ENCODE data around the gene LDHA. TPM values are rescaled to one million over a fixed set of nuclear protein-coding genes. Genes with fewer than 3 reads are reported as not detected.

The LDHA gene
- polyA plus RNA-seq (2013, experiment 1 of 4): 493 TPM
- 385 TPM for polyA plus RNA-seq (2013, experiment 2 of 4)
- 323 TPM for polyA plus RNA-seq (2013, experiment 3 of 4)
- 302 TPM for polyA plus RNA-seq (2013, experiment 4 of 4)

GRCh38 chr11:18394275-18394927 is at the start of gene LDHA:
LDHA (plus strand) TSS chr11:18394563; CDS start chr11:18396843, 2,280 bp downstream.
- peak within 1 kb of the TSS; percentile 74 for H3K4me3 ChIP-seq (ENCODE audit: insufficient read depth, low read depth, low read length)
- peaks cover 3% of the 10 kb centered on the region for H3K27me3 ChIP-seq (ENCODE audit: control insufficient read depth, insufficient read depth, low read length, poor library complexity, severe bottlenecking)
- no peaks in the 10 kb centered on the region for H3K9me3 ChIP-seq (ENCODE audit: control insufficient read depth, low read length)
- H3K27ac ChIP-seq (ENCODE audit: insufficient read depth, low read depth, low read length, poor library complexity, severe bottlenecking): peak within 1 kb of the TSS; percentile 88
- WGBS, 2 experiments: 2 to 4% methylated on average over 60 of the region's 60 CpGs
- peaks cover 8% of the 10 kb centered on the region for H3K36me3 ChIP-seq (ENCODE audit: control insufficient read depth, insufficient read depth, low read length)
- no peaks in the 10 kb centered on the region for H3K4me1 ChIP-seq (ENCODE audit: control insufficient read depth, insufficient read depth, low read length)

GRCh38 chr11:18347471-18348125 is 46.8 kb upstream of the LDHA start:
- Histone ChIP-seq H3K36me3 (ENCODE audit: control insufficient read depth, insufficient read depth, low read length) (peaks cover 7% of the 10 kb centered on the region), H3K27me3 (ENCODE audit: control insufficient read depth, insufficient read depth, low read length, poor library complexity, severe bottlenecking) (no peaks in the 10 kb centered on the region), H3K27ac (ENCODE audit: insufficient read depth, low read depth, low read length, poor library complexity, severe bottlenecking) (no peak overlapping the region), H3K4me3 (ENCODE audit: insufficient read depth, low read depth, low read length) (no peak overlapping the region), H3K9me3 (ENCODE audit: control insufficient read depth, low read length) (no peaks in the 10 kb centered on the region), H3K4me1 (ENCODE audit: control insufficient read depth, insufficient read depth, low read length) (no peaks in the 10 kb centered on the region)
- 93 to 95% methylated on average over 5 of the region's 5 CpGs for WGBS, 2 experiments

GRCh38 chr11:18352581-18352980 is 41.8 kb upstream of the LDHA start:
- Histone ChIP-seq H3K4me1 (ENCODE audit: control insufficient read depth, insufficient read depth, low read length) (no peaks in the 10 kb centered on the region), H3K4me3 (ENCODE audit: insufficient read depth, low read depth, low read length) (no peak overlapping the region), H3K36me3 (ENCODE audit: control insufficient read depth, insufficient read depth, low read length) (peaks cover 7% of the 10 kb centered on the region), H3K27me3 (ENCODE audit: control insufficient read depth, insufficient read depth, low read length, poor library complexity, severe bottlenecking) (no peaks in the 10 kb centered on the region), H3K27ac (ENCODE audit: insufficient read depth, low read depth, low read length, poor library complexity, severe bottlenecking) (no peak overlapping the region), H3K9me3 (ENCODE audit: control insufficient read depth, low read length) (no peaks in the 10 kb centered on the region)
- WGBS, 2 experiments: 89 to 93% methylated on average over 3 of the region's 3 CpGs

GRCh38 chr11:18358646-18359045 is 35.7 kb upstream of the LDHA start:
- H3K36me3 ChIP-seq (ENCODE audit: control insufficient read depth, insufficient read depth, low read length): peaks cover 13% of the 10 kb centered on the region
- H3K4me1 ChIP-seq (ENCODE audit: control insufficient read depth, insufficient read depth, low read length): no peaks in the 10 kb centered on the region
- no peaks in the 10 kb centered on the region for H3K27me3 ChIP-seq (ENCODE audit: control insufficient read depth, insufficient read depth, low read length, poor library complexity, severe bottlenecking)
- no peaks in the 10 kb centered on the region for H3K9me3 ChIP-seq (ENCODE audit: control insufficient read depth, low read length)
- 94 to 98% methylated on average over 3 of the region's 4 CpGs for WGBS, 2 experiments
- H3K4me3 ChIP-seq (ENCODE audit: insufficient read depth, low read depth, low read length): no peak overlapping the region
- no peak overlapping the region for H3K27ac ChIP-seq (ENCODE audit: insufficient read depth, low read depth, low read length, poor library complexity, severe bottlenecking)

GRCh38 chr11:18361154-18361553 is 33.2 kb upstream of the LDHA start:
- H3K27ac ChIP-seq (ENCODE audit: insufficient read depth, low read depth, low read length, poor library complexity, severe bottlenecking): no peak overlapping the region
- H3K4me3 ChIP-seq (ENCODE audit: insufficient read depth, low read depth, low read length): no peak overlapping the region
- no peaks in the 10 kb centered on the region for H3K9me3 ChIP-seq (ENCODE audit: control insufficient read depth, low read length)
- 90 to 93% methylated on average over 5 of the region's 5 CpGs for WGBS, 2 experiments
- H3K4me1 ChIP-seq (ENCODE audit: control insufficient read depth, insufficient read depth, low read length): no peaks in the 10 kb centered on the region
- H3K36me3 ChIP-seq (ENCODE audit: control insufficient read depth, insufficient read depth, low read length): peaks cover 33% of the 10 kb centered on the region
- H3K27me3 ChIP-seq (ENCODE audit: control insufficient read depth, insufficient read depth, low read length, poor library complexity, severe bottlenecking): no peaks in the 10 kb centered on the region

- Histone ChIP-seq H3K36me3 (ENCODE audit: control insufficient read depth, insufficient read depth, low read length) (peaks cover 28% of the 10 kb centered on the region), H3K4me1 (ENCODE audit: control insufficient read depth, insufficient read depth, low read length) (no peaks in the 10 kb centered on the region), H3K4me3 (ENCODE audit: insufficient read depth, low read depth, low read length) (no peak overlapping the region), H3K27ac (ENCODE audit: insufficient read depth, low read depth, low read length, poor library complexity, severe bottlenecking) (no peak overlapping the region), H3K9me3 (ENCODE audit: control insufficient read depth, low read length) (no peaks in the 10 kb centered on the region), H3K27me3 (ENCODE audit: control insufficient read depth, insufficient read depth, low read length, poor library complexity, severe bottlenecking) (no peaks in the 10 kb centered on the region)
- WGBS, 2 experiments: 84 to 95% methylated on average over 4 of the region's 4 CpGs
These were observed 29.8 kb upstream of the LDHA start for GRCh38 chr11:18364495-18365073.

- no peak overlapping the region for H3K4me3 ChIP-seq (ENCODE audit: insufficient read depth, low read depth, low read length)
- no peaks in the 10 kb centered on the region for H3K27me3 ChIP-seq (ENCODE audit: control insufficient read depth, insufficient read depth, low read length, poor library complexity, severe bottlenecking)
- H3K9me3 ChIP-seq (ENCODE audit: control insufficient read depth, low read length): no peaks in the 10 kb centered on the region
- H3K27ac ChIP-seq (ENCODE audit: insufficient read depth, low read depth, low read length, poor library complexity, severe bottlenecking): no peak overlapping the region
- 96 to 98% methylated on average over 4 of the region's 4 CpGs for WGBS, 2 experiments
- no peaks in the 10 kb centered on the region for H3K4me1 ChIP-seq (ENCODE audit: control insufficient read depth, insufficient read depth, low read length)
- H3K36me3 ChIP-seq (ENCODE audit: control insufficient read depth, insufficient read depth, low read length): peaks cover 28% of the 10 kb centered on the region
These were observed 28.6 kb upstream of the LDHA start for GRCh38 chr11:18365741-18366140.

GRCh38 chr11:18366286-18366685 is 28.1 kb upstream of the LDHA start:
- H3K36me3 ChIP-seq (ENCODE audit: control insufficient read depth, insufficient read depth, low read length): peaks cover 28% of the 10 kb centered on the region
- no peak overlapping the region for H3K4me3 ChIP-seq (ENCODE audit: insufficient read depth, low read depth, low read length)
- H3K27ac ChIP-seq (ENCODE audit: insufficient read depth, low read depth, low read length, poor library complexity, severe bottlenecking): no peak overlapping the region
- H3K27me3 ChIP-seq (ENCODE audit: control insufficient read depth, insufficient read depth, low read length, poor library complexity, severe bottlenecking): no peaks in the 10 kb centered on the region
- no peaks in the 10 kb centered on the region for H3K4me1 ChIP-seq (ENCODE audit: control insufficient read depth, insufficient read depth, low read length)
- no peaks in the 10 kb centered on the region for H3K9me3 ChIP-seq (ENCODE audit: control insufficient read depth, low read length)
- WGBS, 2 experiments: 95 to 96% methylated on average over 4 of the region's 4 CpGs

- no peaks in the 10 kb centered on the region for H3K4me1 ChIP-seq (ENCODE audit: control insufficient read depth, insufficient read depth, low read length)
- no peaks in the 10 kb centered on the region for H3K27me3 ChIP-seq (ENCODE audit: control insufficient read depth, insufficient read depth, low read length, poor library complexity, severe bottlenecking)
- H3K9me3 ChIP-seq (ENCODE audit: control insufficient read depth, low read length): no peaks in the 10 kb centered on the region
- no peak overlapping the region for H3K4me3 ChIP-seq (ENCODE audit: insufficient read depth, low read depth, low read length)
- no peak overlapping the region for H3K27ac ChIP-seq (ENCODE audit: insufficient read depth, low read depth, low read length, poor library complexity, severe bottlenecking)
- peaks cover 28% of the 10 kb centered on the region for H3K36me3 ChIP-seq (ENCODE audit: control insufficient read depth, insufficient read depth, low read length)
- 81 to 100% methylated on average over 3 of the region's 3 CpGs for WGBS, 2 experiments
These were observed 26.9 kb upstream of the LDHA start for GRCh38 chr11:18367431-18367830.

- no peaks in the 10 kb centered on the region for H3K9me3 ChIP-seq (ENCODE audit: control insufficient read depth, low read length)
- peaks cover 24% of the 10 kb centered on the region for H3K36me3 ChIP-seq (ENCODE audit: control insufficient read depth, insufficient read depth, low read length)
- no peaks in the 10 kb centered on the region for H3K27me3 ChIP-seq (ENCODE audit: control insufficient read depth, insufficient read depth, low read length, poor library complexity, severe bottlenecking)
- no peaks in the 10 kb centered on the region for H3K4me1 ChIP-seq (ENCODE audit: control insufficient read depth, insufficient read depth, low read length)
- H3K27ac ChIP-seq (ENCODE audit: insufficient read depth, low read depth, low read length, poor library complexity, severe bottlenecking): no peak overlapping the region
- WGBS, 2 experiments: 90 to 92% methylated on average over 2 of the region's 2 CpGs
- no peak overlapping the region for H3K4me3 ChIP-seq (ENCODE audit: insufficient read depth, low read depth, low read length)
These were observed 26.1 kb upstream of the LDHA start for GRCh38 chr11:18368221-18368620.
